H9 (cell line): ENCODE results near the gene BRAT1. TPM values are rescaled to one million over a fixed set of nuclear protein-coding genes. Genes with fewer than 3 reads are reported as not detected.
A peak's percentile ranks its signal among the peaks of the same experiment; 100 is the strongest.

ENCODE experiments used
- DNase-seq: peaks from one replicate; pipeline ENCODE4 v3.0.0-alpha.2; 2017
- H2AFZ ChIP-seq: one replicate; pipeline ENCODE4 v1.6.1; 2013; ENCODE audit warnings: mild to moderate bottlenecking, low read length, control low read depth, moderate library complexity
- H2AK5ac ChIP-seq: 2 replicates; pipeline ENCODE4 v1.6.1; 2013; ENCODE audit warnings: low read length, control low read depth, mixed read lengths; ENCODE audit not compliant: insufficient read length
- H2BK120ac ChIP-seq: one replicate; pipeline ENCODE4 v1.6.1; 2013; ENCODE audit warnings: low read depth, mild to moderate bottlenecking, low read length, control low read depth, inconsistent platforms; ENCODE audit not compliant: poor library complexity, severe bottlenecking
- H2BK12ac ChIP-seq: 2 replicates; pipeline ENCODE4 v1.6.1; 2013; ENCODE audit warnings: low read length, control low read depth, mixed read lengths, low read depth; ENCODE audit not compliant: insufficient read length
- H2BK15ac ChIP-seq: 2 replicates; pipeline ENCODE4 v1.6.1; 2013; ENCODE audit warnings: low read depth, low read length, control low read depth
- H2BK20ac ChIP-seq: one replicate; pipeline ENCODE4 v1.6.1; 2013; ENCODE audit warnings: low read depth, mild to moderate bottlenecking, low read length, control low read depth, inconsistent platforms; ENCODE audit not compliant: poor library complexity, severe bottlenecking
- H2BK5ac ChIP-seq: 2 replicates; pipeline ENCODE4 v1.6.1; 2013; ENCODE audit warnings: low read length, control low read depth, mixed read lengths; ENCODE audit not compliant: insufficient read length
- H3K14ac ChIP-seq: 2 replicates; pipeline ENCODE4 v1.6.1; 2013; ENCODE audit warnings: low read length, control low read depth; ENCODE audit not compliant: insufficient read depth
- H3K18ac ChIP-seq: 2 replicates; pipeline ENCODE4 v1.6.1; 2013; ENCODE audit warnings: low read depth, mild to moderate bottlenecking, mixed read lengths, low read length, control low read depth; ENCODE audit not compliant: insufficient read length
- H3K23ac ChIP-seq: 2 replicates; pipeline ENCODE4 v1.6.1; 2013; ENCODE audit warnings: low read length, control low read depth, mixed read lengths, low read depth; ENCODE audit not compliant: insufficient read length
- H3K23me2 ChIP-seq: 2 replicates; pipeline ENCODE4 v1.6.1; 2013; ENCODE audit warnings: low read depth, mild to moderate bottlenecking, mixed read lengths, low read length, control low read depth; ENCODE audit not compliant: insufficient read length, poor library complexity, severe bottlenecking
- H3K27ac ChIP-seq: 2 replicates; pipeline ENCODE4 v1.5.1; 2013; ENCODE audit warnings: low read length, control low read depth, mixed read lengths, low read depth; ENCODE audit not compliant: insufficient read length
- H3K27me3 ChIP-seq: 2 replicates; pipeline ENCODE4 v1.6.1; 2013; ENCODE audit warnings: low read length, control low read depth, inconsistent platforms; ENCODE audit not compliant: insufficient read depth
- H3K4ac ChIP-seq: 2 replicates; pipeline ENCODE4 v1.6.1; 2013; ENCODE audit warnings: low read depth, mild to moderate bottlenecking, control low read depth, inconsistent platforms, low read length, moderate library complexity
- H3K4me1 ChIP-seq: 2 replicates; pipeline ENCODE4 v1.6.1; 2013; ENCODE audit warnings: low read length, control low read depth, inconsistent platforms; ENCODE audit not compliant: insufficient read depth
- H3K4me2 ChIP-seq: 2 replicates; pipeline ENCODE4 v1.6.1; 2013; ENCODE audit warnings: low read length, control low read depth, mixed read lengths; ENCODE audit not compliant: insufficient read length, insufficient read depth
- H3K56ac ChIP-seq: 2 replicates; pipeline ENCODE4 v1.6.1; 2013; ENCODE audit warnings: low read depth, mild to moderate bottlenecking, mixed read lengths, low read length, control low read depth; ENCODE audit not compliant: insufficient read length
- H3K79me1 ChIP-seq: 2 replicates; pipeline ENCODE4 v1.6.1; 2013; ENCODE audit warnings: low read depth, mild to moderate bottlenecking, moderate library complexity, low read length, control low read depth, inconsistent platforms; ENCODE audit not compliant: insufficient read depth, poor library complexity, severe bottlenecking
- H3K79me2 ChIP-seq: 2 replicates; pipeline ENCODE4 v1.6.1; 2013; ENCODE audit warnings: low read length, control low read depth, inconsistent platforms; ENCODE audit not compliant: insufficient read depth
- H3K9ac ChIP-seq: 2 replicates; pipeline ENCODE4 v1.6.1; 2013; ENCODE audit warnings: low read length, control low read depth, mixed read lengths; ENCODE audit not compliant: insufficient read length; ENCODE audit errors: extremely low read depth
- H3K9me3 ChIP-seq: one replicate; pipeline ENCODE4 v1.6.1; 2013; ENCODE audit warnings: low read depth, low read length, inconsistent platforms; ENCODE audit not compliant: control insufficient read depth
- H3T11ph ChIP-seq: one replicate; pipeline ENCODE4 v1.6.1; 2013; ENCODE audit warnings: mild to moderate bottlenecking, low read length, control low read depth, inconsistent platforms
- H4K20me1 ChIP-seq: one replicate; pipeline ENCODE4 v1.6.1; 2013; ENCODE audit not compliant: control insufficient read depth, insufficient read length, insufficient read depth
- H4K5ac ChIP-seq: 2 replicates; pipeline ENCODE4 v1.6.1; 2013; ENCODE audit warnings: low read depth, mild to moderate bottlenecking, mixed read lengths, low read length, control low read depth; ENCODE audit not compliant: insufficient read length
- H4K8ac ChIP-seq: replicated peaks from 2 replicates; pipeline ENCODE4 v1.6.1; 2013; ENCODE audit warnings: low read length, control low read depth, mixed read lengths, low read depth; ENCODE audit not compliant: insufficient read length
- H4K91ac ChIP-seq: 2 replicates; pipeline ENCODE4 v1.6.1; 2013; ENCODE audit warnings: low read depth, mild to moderate bottlenecking, moderate library complexity, mixed read lengths, low read length, control low read depth; ENCODE audit not compliant: insufficient read length
- H3K27ac Mint-ChIP-seq, 3 experiments: 2 replicates in 2 of 3; 3 replicates in 1 of 3; pipeline ENCODE4 v1.8.0; 2020 to 2021; ENCODE audit warnings: mixed read lengths in 3 of 3, mild to moderate bottlenecking in 1 of 3, moderate library complexity in 1 of 3
- H3K27me3 Mint-ChIP-seq: 2 replicates; pipeline ENCODE4 v1.8.0; 2021; ENCODE audit warnings: low read depth, mild to moderate bottlenecking, moderate library complexity, mixed read lengths
- H3K36me3 Mint-ChIP-seq, 3 experiments: 2 replicates in 2 of 3; 3 replicates in 1 of 3; pipeline ENCODE4 v1.8.0; 2020 to 2021; ENCODE audit warnings: low read depth in 3 of 3, mixed read lengths in 3 of 3; ENCODE audit not compliant: insufficient read depth in 1 of 3
- H3K4me1 Mint-ChIP-seq, 2 experiments: 2 replicates each; pipeline ENCODE4 v1.8.0; 2020; ENCODE audit warnings: mixed read lengths in 2 of 2
- H3K4me3 Mint-ChIP-seq, 2 experiments: 2 replicates in 1 of 2; 3 replicates in 1 of 2; pipeline ENCODE4 v1.8.0; 2020 to 2021; ENCODE audit warnings: mild to moderate bottlenecking in 2 of 2, mixed read lengths in 2 of 2, moderate library complexity in 1 of 2
- H3K9me3 Mint-ChIP-seq, 2 experiments: 2 replicates in 1 of 2; 3 replicates in 1 of 2; pipeline ENCODE4 v1.8.0; 2020; ENCODE audit warnings: mild to moderate bottlenecking in 2 of 2, mixed read lengths in 2 of 2, moderate library complexity in 1 of 2
- WGBS: extraction: QIAGEN DNeasy Blood & Tissue Kit; methylation state at CpG from one replicate; pipeline ENCODE4 v1.1.7; 2013; ENCODE audit warnings: missing lambda C conversion rate, low lambda C conversion rate, mixed read lengths; ENCODE audit not compliant: insufficient read length; ENCODE audit errors: extremely low coverage; 5-methylcytosine and 5-hydroxymethylcytosine counted together
- total RNA-seq: library from RNA; stranded (reverse); gene quantifications from 2 replicates; pipeline ENCODE4 v1.2.1, GENCODE V29; 2021
- TF ChIP-seq, protein P1 (sequence below): fragments of 200-600 bp; sonication (generic); conservative IDR thresholded peaks from 3 replicates; pipeline ENCODE4 v1.8.0; 2021; ENCODE audit warnings: antibody characterized with exemption, mild to moderate bottlenecking

The BRAT1 gene
- total RNA-seq, 1 experiment from 2014 or later: 41.2 TPM

DNA sequence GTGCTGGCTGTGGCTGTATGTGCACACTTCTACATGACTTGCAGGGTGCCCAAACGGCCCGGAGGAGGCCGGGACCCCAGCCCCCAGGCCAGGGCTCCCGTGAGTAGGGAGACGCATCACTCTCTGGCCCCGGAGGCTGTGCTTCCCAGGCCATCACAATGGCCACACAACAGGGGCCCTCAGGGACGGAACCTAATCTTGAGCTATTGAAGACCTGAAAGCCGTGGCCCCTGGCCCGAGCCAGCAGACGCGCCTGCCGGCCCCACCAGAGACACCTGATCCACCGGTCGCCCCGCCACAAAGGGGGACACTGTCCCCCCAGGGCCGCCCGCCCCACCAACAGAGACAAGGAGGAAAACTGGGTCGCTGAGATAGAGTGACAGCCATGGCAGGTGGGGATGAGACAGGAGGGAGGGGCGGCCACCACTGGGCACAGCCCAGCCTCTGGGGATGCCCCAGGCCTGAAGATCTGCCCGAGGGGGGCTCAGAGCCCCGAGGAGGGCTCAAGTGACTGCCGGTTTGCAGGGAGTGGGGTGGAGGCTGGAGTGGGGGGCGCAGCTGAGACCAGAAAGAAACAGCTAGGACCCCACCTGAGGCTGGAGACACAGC lies 45.9 kb downstream of the BRAT1 start:
- Histone ChIP-seq H3K27me3 (no peaks in the 10 kb centered on the region), H3K4me2 (no peak overlapping the region), H3K4ac (no peak overlapping the region), H2BK120ac (no peak overlapping the region), H2BK20ac (no peak overlapping the region), H2BK12ac (no peak overlapping the region), H2BK15ac (no peak overlapping the region), H3K9me3 (no peaks in the 10 kb centered on the region), H2AK5ac (no peak overlapping the region), H3K4me1 (no peaks in the 10 kb centered on the region), H3K79me2 (no peaks in the 10 kb centered on the region), H4K5ac (no peak overlapping the region), H3K9ac (no peak overlapping the region), H3K23me2 (no peaks in the 10 kb centered on the region), H4K20me1 (no peaks in the 10 kb centered on the region), H3K56ac (no peak overlapping the region), H3T11ph (no peak overlapping the region), H4K8ac (no peak overlapping the region), H2BK5ac (no peak overlapping the region), H3K27ac (no peak overlapping the region), H3K79me1 (no peaks in the 10 kb centered on the region), H3K18ac (no peak overlapping the region), H2AFZ (no peak overlapping the region), H3K23ac (no peak overlapping the region), H4K91ac (no peak overlapping the region), H3K14ac (no peak overlapping the region)
- TF ChIP-seq, protein P1, sequence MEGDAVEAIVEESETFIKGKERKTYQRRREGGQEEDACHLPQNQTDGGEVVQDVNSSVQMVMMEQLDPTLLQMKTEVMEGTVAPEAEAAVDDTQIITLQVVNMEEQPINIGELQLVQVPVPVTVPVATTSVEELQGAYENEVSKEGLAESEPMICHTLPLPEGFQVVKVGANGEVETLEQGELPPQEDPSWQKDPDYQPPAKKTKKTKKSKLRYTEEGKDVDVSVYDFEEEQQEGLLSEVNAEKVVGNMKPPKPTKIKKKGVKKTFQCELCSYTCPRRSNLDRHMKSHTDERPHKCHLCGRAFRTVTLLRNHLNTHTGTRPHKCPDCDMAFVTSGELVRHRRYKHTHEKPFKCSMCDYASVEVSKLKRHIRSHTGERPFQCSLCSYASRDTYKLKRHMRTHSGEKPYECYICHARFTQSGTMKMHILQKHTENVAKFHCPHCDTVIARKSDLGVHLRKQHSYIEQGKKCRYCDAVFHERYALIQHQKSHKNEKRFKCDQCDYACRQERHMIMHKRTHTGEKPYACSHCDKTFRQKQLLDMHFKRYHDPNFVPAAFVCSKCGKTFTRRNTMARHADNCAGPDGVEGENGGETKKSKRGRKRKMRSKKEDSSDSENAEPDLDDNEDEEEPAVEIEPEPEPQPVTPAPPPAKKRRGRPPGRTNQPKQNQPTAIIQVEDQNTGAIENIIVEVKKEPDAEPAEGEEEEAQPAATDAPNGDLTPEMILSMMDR: no peak
- no peak overlapping the region for H3K4me3 Mint-ChIP-seq
- no peaks in the 10 kb centered on the region for H3K36me3 Mint-ChIP-seq
- no peak for DNase-seq
- WGBS: no CpG with 5 or more reads among the region's 23 CpGs
- peak overlapping the region in 1 of 3 experiments; percentile 53; a peak in 1 of 7 replicates for H3K27ac Mint-ChIP-seq
- peaks cover 13 to 36% of the 10 kb centered on the region in 2 experiments for H3K4me1 Mint-ChIP-seq
- no peaks in the 10 kb centered on the region for H3K27me3 Mint-ChIP-seq
- H3K9me3 Mint-ChIP-seq: no peaks in the 10 kb centered on the region; a peak in 1 of 5 replicates
